Fibroblast of peridontal ligament (primary cell): ENCODE results near the gene IFFO2.
A peak's percentile ranks its signal among the peaks of the same experiment; 100 is the strongest.

ENCODE experiments used
- DNase-seq: peaks from one replicate; pipeline ENCODE4 v3.0.0-alpha.2; 2010; ENCODE audit errors: extremely low read depth

Gene IFFO2

GRCh38 chr1:18895317-18895716 lies 61.2 kb downstream of the IFFO2 start:
- no peak for DNase-seq

- no peak for DNase-seq
Observed at GRCh38 chr1:18893120-18893519, 63.4 kb downstream of the IFFO2 start.

GRCh38 chr1:18891858-18892257 lies 64.6 kb downstream of the IFFO2 start:
- DNase-seq, result peak; percentile 63

GRCh38 chr1:18891426-18891780 lies 65.1 kb downstream of the IFFO2 start:
- DNase-seq, result no peak

GRCh38 chr1:18890706-18891425 lies 65.6 kb downstream of the IFFO2 start:
- DNase-seq, result peak; percentile 84

GRCh38 chr1:18886003-18886335 lies 70.5 kb downstream of the IFFO2 start:
- DNase-seq, result peak; percentile 72

- DNase-seq, result no peak
Observed at GRCh38 chr1:18885311-18886002, 71.0 kb downstream of the IFFO2 start.

- DNase-seq, result no peak
Observed at GRCh38 chr1:18884727-18885126, 71.7 kb downstream of the IFFO2 start.

GRCh38 chr1:18884419-18884717 lies 72.1 kb downstream of the IFFO2 start:
- no peak for DNase-seq

- peak; percentile 72 for DNase-seq
Observed at GRCh38 chr1:18883636-18884418, 72.6 kb downstream of the IFFO2 start.

- DNase-seq, result no peak
Observed at GRCh38 chr1:18883079-18883478, 73.4 kb downstream of the IFFO2 start.

- no peak for DNase-seq
Observed at GRCh38 chr1:18882486-18882885, 74.0 kb downstream of the IFFO2 start.

- no peak for DNase-seq
Observed at GRCh38 chr1:18881642-18882431, 74.6 kb downstream of the IFFO2 start.

- no peak for DNase-seq
Observed at GRCh38 chr1:18881164-18881563, 75.3 kb downstream of the IFFO2 start.

GRCh38 chr1:18880585-18880984 lies 75.9 kb downstream of the IFFO2 start:
- no peak for DNase-seq

GRCh38 chr1:18879791-18880309 lies 76.6 kb downstream of the IFFO2 start:
- DNase-seq, result no peak

GRCh38 chr1:18879215-18879790 lies 77.2 kb downstream of the IFFO2 start:
- DNase-seq, result no peak

GRCh38 chr1:18878538-18879214 lies 77.8 kb downstream of the IFFO2 start:
- DNase-seq, result no peak

- DNase-seq, result no peak
Observed at GRCh38 chr1:18877282-18877681, 79.2 kb downstream of the IFFO2 start.

- DNase-seq, result no peak
Observed at GRCh38 chr1:18876210-18876609, 80.3 kb downstream of the IFFO2 start.

- no peak for DNase-seq
Observed at GRCh38 chr1:18875796-18876128, 80.7 kb downstream of the IFFO2 start.
